IgD-negative memory B cell (primary cell): ENCODE data around the gene APOO. TPM values are rescaled to one million over a fixed set of nuclear protein-coding genes. Genes with fewer than 3 reads are reported as not detected.
"Not testable (repeated sequence)": the region's sequence is repeated elsewhere in the genome, so short reads cannot be mapped to it uniquely, and the experiment has no call there.

Experiments used
- H3K27ac Mint-ChIP-seq, 3 donors: one replicate each; pipeline ENCODE4 v1.8.0; 2020 to 2022; ENCODE audit warnings: mild to moderate bottlenecking in 3 of 3, mixed read lengths in 3 of 3, moderate library complexity in 1 of 3
- H3K27me3 Mint-ChIP-seq: one replicate; pipeline ENCODE4 v1.8.0; 2021; ENCODE audit warnings: mixed read lengths
- H3K36me3 Mint-ChIP-seq: one replicate; pipeline ENCODE4 v1.8.0; 2020; ENCODE audit warnings: mild to moderate bottlenecking, mixed read lengths
- H3K4me1 Mint-ChIP-seq, 3 donors: one replicate each; pipeline ENCODE4 v1.8.0; 2020 to 2022; ENCODE audit warnings: mixed read lengths in 3 of 3, mild to moderate bottlenecking in 1 of 3
- H3K4me3 Mint-ChIP-seq, 4 donors: one replicate each; pipeline ENCODE4 v1.8.0; 2020 to 2022; ENCODE audit warnings: mild to moderate bottlenecking in 4 of 4, mixed read lengths in 4 of 4, moderate library complexity in 3 of 4
- H3K9me3 Mint-ChIP-seq, 3 donors: one replicate each; pipeline ENCODE4 v1.8.0; 2020 to 2021; ENCODE audit warnings: mixed read lengths in 3 of 3, mild to moderate bottlenecking in 1 of 3
- polyA plus RNA-seq: library from polyadenylated mRNA; unstranded; fragments of 300-500 nt; fragmentation: Illumina TruSeq; gene quantifications from one replicate; pipeline ENCODE4 v1.2.3, GENCODE V29; 2021

APOO gene
- polyA plus RNA-seq, 1 donor from 2014 or later = 18.1 TPM

GRCh38 chrX:23926015-23926414, 18.3 kb upstream of the APOO start:
- H3K36me3 Mint-ChIP-seq = no peaks in the 10 kb centered on the region
- H3K4me1 Mint-ChIP-seq = peaks cover 0 to 1% (median 1%) of the 10 kb centered on the region in 3 donors
- H3K27ac Mint-ChIP-seq = no peak overlapping the region
- H3K4me3 Mint-ChIP-seq = no peak overlapping the region
- no peaks in the 10 kb centered on the region for H3K27me3 Mint-ChIP-seq
- H3K9me3 Mint-ChIP-seq = no peaks in the 10 kb centered on the region

- no peak overlapping the region for H3K27ac Mint-ChIP-seq
Measured at GRCh38 chrX:23919706-23920320, 12.1 kb upstream of the APOO start.

GRCh38 chrX:23919148-23919547, 11.4 kb upstream of the APOO start:
- no peaks in the 10 kb centered on the region for H3K4me1 Mint-ChIP-seq
- H3K27me3 Mint-ChIP-seq = no peaks in the 10 kb centered on the region
- no peak overlapping the region for H3K4me3 Mint-ChIP-seq
- peaks cover 2 to 14% (median 11%) of the 10 kb centered on the region in 3 donors for H3K9me3 Mint-ChIP-seq
- no peak overlapping the region for H3K27ac Mint-ChIP-seq
- no peaks in the 10 kb centered on the region for H3K36me3 Mint-ChIP-seq

More at GRCh38 chrX:23919706-23920320, 12.1 kb upstream of the APOO start:
- Mint-ChIP-seq H3K27me3 (no peaks in the 10 kb centered on the region), H3K4me3 (no peak overlapping the region), H3K9me3 (peaks cover 2 to 14% (median 11%) of the 10 kb centered on the region in 3 donors), H3K36me3 (no peaks in the 10 kb centered on the region), H3K4me1 (no peaks in the 10 kb centered on the region)

- Mint-ChIP-seq H3K27me3 (no peaks in the 10 kb centered on the region), H3K4me3 (no peak overlapping the region), H3K27ac (no peak overlapping the region), H3K9me3 (no peaks in the 10 kb centered on the region), H3K36me3 (no peaks in the 10 kb centered on the region), H3K4me1 (peaks cover 5 to 10% (median 9%) of the 10 kb centered on the region in 3 donors)
Measured at GRCh38 chrX:23911126-23911835, 3.5 kb upstream of the APOO start.

GRCh38 chrX:23908219-23909004, 674 bp upstream of the APOO start:
- Mint-ChIP-seq H3K27ac (peak overlapping the region; percentile 88 to 98 (median 92)), H3K27me3 (peaks cover 2% of the 10 kb centered on the region), H3K4me1 (peaks cover 5 to 12% (median 10%) of the 10 kb centered on the region in 3 donors), H3K36me3 (no peaks in the 10 kb centered on the region), H3K4me3 (peak overlapping the region; percentile 82 to 98 (median 89)), H3K9me3 (peaks cover 0 to 2% (median 0%) of the 10 kb centered on the region in 3 donors)

GRCh38 chrX:23907111-23907497, 634 bp downstream of the APOO start:
- Mint-ChIP-seq H3K4me3 (peak overlapping the region; percentile 82 to 98 (median 89)), H3K9me3 (peaks cover 0 to 2% (median 0%) of the 10 kb centered on the region in 3 donors), H3K27me3 (peaks cover 2% of the 10 kb centered on the region), H3K27ac (peak overlapping the region; percentile 50 to 98 (median 88)), H3K36me3 (no peaks in the 10 kb centered on the region), H3K4me1 (peaks cover 5 to 12% (median 10%) of the 10 kb centered on the region in 3 donors)

GRCh38 chrX:23904096-23904495, 3.6 kb downstream of the APOO start:
- H3K9me3 Mint-ChIP-seq = peaks cover 0 to 2% (median 0%) of the 10 kb centered on the region in 3 donors
- H3K36me3 Mint-ChIP-seq = no peaks in the 10 kb centered on the region
- H3K4me1 Mint-ChIP-seq = peaks cover 5 to 12% (median 10%) of the 10 kb centered on the region in 3 donors
- H3K27ac Mint-ChIP-seq = no peak overlapping the region
- H3K27me3 Mint-ChIP-seq = peaks cover 2% of the 10 kb centered on the region
- no peak overlapping the region for H3K4me3 Mint-ChIP-seq

- H3K4me1 Mint-ChIP-seq = peaks cover 0 to 6% (median 0%) of the 10 kb centered on the region in 3 donors
- peaks cover 0 to 2% (median 0%) of the 10 kb centered on the region in 3 donors for H3K9me3 Mint-ChIP-seq
- peaks cover 2% of the 10 kb centered on the region for H3K27me3 Mint-ChIP-seq
- H3K4me3 Mint-ChIP-seq = no peak overlapping the region
- H3K27ac Mint-ChIP-seq = no peak overlapping the region
- H3K36me3 Mint-ChIP-seq = no peaks in the 10 kb centered on the region
Measured at GRCh38 chrX:23902419-23902818, 5.3 kb downstream of the APOO start.

GRCh38 chrX:23901805-23902204, 5.9 kb downstream of the APOO start:
- Mint-ChIP-seq H3K27me3 (peaks cover 2% of the 10 kb centered on the region), H3K9me3 (peaks cover 0 to 2% (median 0%) of the 10 kb centered on the region in 3 donors), H3K4me3 (no peak overlapping the region), H3K36me3 (no peaks in the 10 kb centered on the region), H3K4me1 (peaks cover 0 to 5% (median 0%) of the 10 kb centered on the region in 3 donors), H3K27ac (no peak overlapping the region)

GRCh38 chrX:23901060-23901459, 6.7 kb downstream of the APOO start:
- Mint-ChIP-seq H3K27ac (no peak overlapping the region), H3K36me3 (no peaks in the 10 kb centered on the region), H3K9me3 (peaks cover 0 to 2% (median 0%) of the 10 kb centered on the region in 3 donors), H3K4me3 (no peak overlapping the region), H3K27me3 (peaks cover 2% of the 10 kb centered on the region), H3K4me1 (peaks cover 0 to 2% (median 0%) of the 10 kb centered on the region in 3 donors)

GRCh38 chrX:23900220-23900797, 7.4 kb downstream of the APOO start:
- H3K36me3 Mint-ChIP-seq = no peaks in the 10 kb centered on the region
- peaks cover 0 to 2% (median 0%) of the 10 kb centered on the region in 3 donors for H3K9me3 Mint-ChIP-seq
- peaks cover 0 to 2% (median 0%) of the 10 kb centered on the region in 3 donors for H3K4me1 Mint-ChIP-seq
- H3K27ac Mint-ChIP-seq = no peak overlapping the region
- peaks cover 2% of the 10 kb centered on the region for H3K27me3 Mint-ChIP-seq
- H3K4me3 Mint-ChIP-seq = no peak overlapping the region

- no peak overlapping the region for H3K27ac Mint-ChIP-seq
- no peaks in the 10 kb centered on the region for H3K9me3 Mint-ChIP-seq
- no peaks in the 10 kb centered on the region for H3K36me3 Mint-ChIP-seq
- H3K4me3 Mint-ChIP-seq = no peak overlapping the region
- H3K27me3 Mint-ChIP-seq = no peaks in the 10 kb centered on the region
- no peaks in the 10 kb centered on the region for H3K4me1 Mint-ChIP-seq
Measured at GRCh38 chrX:23898412-23898959, 9.3 kb downstream of the APOO start.

- Mint-ChIP-seq H3K4me1 (no peaks in the 10 kb centered on the region), H3K27ac (no peak overlapping the region), H3K4me3 (no peak overlapping the region), H3K27me3 (no peaks in the 10 kb centered on the region), H3K9me3 (no peaks in the 10 kb centered on the region), H3K36me3 (no peaks in the 10 kb centered on the region)
Measured at GRCh38 chrX:23896981-23897380, 10.8 kb downstream of the APOO start.

GRCh38 chrX:23896539-23896938, 11.2 kb downstream of the APOO start:
- H3K36me3 Mint-ChIP-seq, H3K4me3 Mint-ChIP-seq, H3K4me1 Mint-ChIP-seq, H3K27me3 Mint-ChIP-seq, H3K9me3 Mint-ChIP-seq, H3K27ac Mint-ChIP-seq: not testable (repeated sequence)
